HepG2 (cell line): ENCODE measurements around the gene PFKM. TPM values are rescaled to one million over a fixed set of nuclear protein-coding genes. Genes with fewer than 3 reads are reported as not detected.

Experiments used
- ATAC-seq: fragments of 200-7000 bp; cut with Tn5 transposase; 3 replicates; pipeline ENCODE4 v1.9.1; 2020; ENCODE audit warnings: mild to moderate bottlenecking, moderate library complexity
- BruUV-seq: library from RNA; stranded (reverse); fragments of 400-500 nt; replicated peaks from 2 replicates; lab custom pipeline; 2021; lab: Mats Ljungman, UMichigan
- CTCF ChIA-PET: fragments of 300-600 bp; formaldehyde crosslinking; extraction: SDS; loops from one replicate; lab custom pipeline; 2021; ENCODE audit warnings: low total read pairs, inconsistent platforms, low intra/inter-chr PET ratio; lab: Yijun Ruan, JAX
- POLR2A ChIA-PET: fragments of 350-600 bp; sonication (Branson Sonifier 250); formaldehyde crosslinking; loops from one replicate; lab custom pipeline; 2020; ENCODE audit warnings: antibody characterized with exemption, inconsistent platforms; lab: Yijun Ruan, JAX
- DNase-seq: peaks from one replicate; pipeline ENCODE4 v3.0.0-alpha.2; 2015; ENCODE audit warnings: low spot score
- FAIRE-seq: peaks from 3 replicates; lab custom pipeline; 2011; peaks lifted over from hg19 to GRCh38; lab: Jason Lieb, UNC
- H2AFZ ChIP-seq: one replicate; pipeline ENCODE4 v1.6.1; 2011; ENCODE audit warnings: low read length, inconsistent platforms
- H3K27ac ChIP-seq: fragments of 300-600 bp; 3 replicates; pipeline ENCODE4 v1.8.0; 2011; ENCODE audit warnings: mixed run types, mild to moderate bottlenecking, mixed read lengths, low read length, inconsistent platforms; ENCODE audit not compliant: insufficient read depth; ENCODE audit errors: extremely low read length
- H3K27me3 ChIP-seq, 2 experiments: fragments of 200-600 bp in 1 of 2; 2 replicates in 1 of 2; 3 replicates in 1 of 2; pipeline versions ENCODE4 v1.6.0 to v1.8.0; 2011; ENCODE audit warnings: low read length in 2 of 2, mild to moderate bottlenecking in 2 of 2, moderate library complexity in 2 of 2, inconsistent platforms in 1 of 2; ENCODE audit not compliant: insufficient read depth in 2 of 2, control insufficient read depth in 1 of 2
- H3K36me3 ChIP-seq, 2 experiments: fragments of 200-600 bp in 1 of 2; replicated peaks in 1 of 2; 2 replicates in 1 of 2; 3 replicates in 1 of 2; pipeline versions ENCODE4 v1.5.1 to v1.8.0; 2011; ENCODE audit warnings: low read length in 2 of 2, inconsistent platforms in 1 of 2; ENCODE audit not compliant: insufficient read depth in 2 of 2, control insufficient read depth in 1 of 2
- H3K4me1 ChIP-seq: 2 replicates; pipeline ENCODE4 v1.5.1; 2012; ENCODE audit warnings: low read length, inconsistent platforms; ENCODE audit not compliant: insufficient read depth
- H3K4me2 ChIP-seq: 2 replicates; pipeline ENCODE4 v1.6.0; 2011; ENCODE audit warnings: low read depth, low read length, inconsistent platforms
- H3K4me3 ChIP-seq, 3 experiments: fragments of 200-600 bp in 1 of 3; sonication (generic), shearing (Covaris generic) in 1 of 3; replicated peaks in 1 of 3; 2 replicates each; pipeline ENCODE4 v1.5.1; 2011 to 2016; ENCODE audit warnings: low read length in 3 of 3, inconsistent platforms in 2 of 3, low read depth in 2 of 3, mild to moderate bottlenecking in 2 of 3, control low read depth in 1 of 3, mixed read lengths in 1 of 3; ENCODE audit not compliant: insufficient read depth in 1 of 3
- H3K79me2 ChIP-seq: one replicate; pipeline ENCODE4 v1.6.1; 2011; ENCODE audit warnings: low read length, inconsistent platforms; ENCODE audit not compliant: insufficient read depth
- H3K9ac ChIP-seq: 2 replicates; pipeline ENCODE4 v1.6.0; 2011; ENCODE audit warnings: mild to moderate bottlenecking, low read depth, low read length, inconsistent platforms; ENCODE audit not compliant: insufficient read depth
- H3K9me3 ChIP-seq: 2 replicates; pipeline ENCODE4 v1.5.1; 2012; ENCODE audit warnings: mild to moderate bottlenecking, low read length
- H4K20me1 ChIP-seq: 2 replicates; pipeline ENCODE4 v1.6.0; 2011; ENCODE audit warnings: inconsistent platforms, mild to moderate bottlenecking, low read length, moderate library complexity; ENCODE audit not compliant: insufficient read depth
- ATF2 ChIP-seq: sonication (generic); formaldehyde crosslinking; IDR thresholded peaks from 2 replicates; pipeline ENCODE4 v1.4.0; 2020; ENCODE audit warnings: missing genetic modification reagents
- HNF4A ChIP-seq: sonication (generic); formaldehyde crosslinking; IDR thresholded peaks from 2 replicates; pipeline ENCODE4 v1.4.0; 2020; ENCODE audit warnings: missing genetic modification reagents
- HNF4G ChIP-seq, 2 experiments: sonication (generic) in 1 of 2; formaldehyde crosslinking in 1 of 2; IDR thresholded peaks; 2 replicates each; pipeline versions ENCODE4 v1.4.0 to v1.6.1; 2011 to 2020; ENCODE audit warnings: borderline replicate concordance in 2 of 2, low read depth in 2 of 2, mild to moderate bottlenecking in 2 of 2, low read length in 1 of 2, missing genetic modification reagents in 1 of 2, moderate library complexity in 1 of 2
- HNRNPLL ChIP-seq: fragments of 200-400 bp; formaldehyde crosslinking; IDR thresholded peaks from 2 replicates; pipeline ENCODE4 v1.6.1; 2017; ENCODE audit warnings: mild to moderate bottlenecking, low read depth, low read length; ENCODE audit not compliant: poor library complexity, severe bottlenecking
- LCORL ChIP-seq, 2 experiments: fragments of 450-650 bp in 1 of 2; sonication (generic) in 1 of 2; formaldehyde crosslinking in 1 of 2; IDR thresholded peaks; 2 replicates each; pipeline versions ENCODE4 v1.5.0 to v1.6.1; 2017 to 2020; ENCODE audit warnings: antibody characterized with exemption in 1 of 2, missing genetic modification reagents in 1 of 2
- MAF1 ChIP-seq: sonication (generic); formaldehyde crosslinking; IDR thresholded peaks from 2 replicates; pipeline ENCODE4 v1.5.0; 2020; ENCODE audit warnings: missing genetic modification reagents, borderline replicate concordance
- MED8 ChIP-seq: sonication (generic); formaldehyde crosslinking; IDR thresholded peaks from 2 replicates; pipeline ENCODE4 v1.8.1; 2023; ENCODE audit warnings: mild to moderate bottlenecking, missing genetic modification reagents; ENCODE audit not compliant: insufficient replicate concordance
- THAP8 ChIP-seq: sonication (generic); formaldehyde crosslinking; IDR thresholded peaks from 2 replicates; pipeline ENCODE4 v1.5.1; 2020; ENCODE audit warnings: missing genetic modification reagents, mild to moderate bottlenecking, borderline replicate concordance
- ZBTB33 ChIP-seq: sonication (generic); formaldehyde crosslinking; IDR thresholded peaks from 2 replicates; pipeline ENCODE4 v1.4.0; 2020; ENCODE audit warnings: missing genetic modification reagents
- ZNF232 ChIP-seq: sonication (generic); formaldehyde crosslinking; IDR thresholded peaks from 2 replicates; pipeline ENCODE4 v1.4.0; 2020; ENCODE audit warnings: missing genetic modification reagents, borderline replicate concordance
- ZNF260 ChIP-seq: sonication (generic); formaldehyde crosslinking; IDR thresholded peaks from 2 replicates; pipeline ENCODE4 v1.4.0; 2020; ENCODE audit warnings: missing genetic modification reagents, low read depth, mild to moderate bottlenecking, borderline replicate concordance
- ZNF567 ChIP-seq: sonication (generic); formaldehyde crosslinking; IDR thresholded peaks from 2 replicates; pipeline ENCODE4 v1.8.1; 2023; ENCODE audit warnings: mild to moderate bottlenecking, missing genetic modification reagents, borderline replicate concordance
- WGBS: methylation state at CpG from one replicate; pipeline ENCODE4 v1.1.6; 2017; ENCODE audit warnings: low lambda C conversion rate; 5-methylcytosine and 5-hydroxymethylcytosine counted together
- in situ Hi-C: cut with HindIII; loops from 2 replicates; pipeline ENCODE4 v1.10.0; 2017; ENCODE audit warnings: low pct_unique_long_range_greater_than_20kb; ENCODE audit not compliant: extremely low pct_ligation_motif_present
- intact Hi-C: fragments of 100-400 bp; cut with micrococcal nuclease; formaldehyde crosslinking; loops from one replicate; pipeline ENCODE4 v1.10.0; 2022; ENCODE audit not compliant: unreplicated experiment
- polyA plus RNA-seq, 8 experiments: library from polyadenylated mRNA; depleted of rRNA in 3 of 8; stranded (reverse) in 7 of 8; unstranded in 1 of 8; fragments of >200 nt; fragmentation: Illumina TruSeq in 4 of 8; extraction: Trizol in 4 of 8; gene quantifications; 2 replicates each; pipeline versions ENCODE4 v1.2.1 to v1.2.3, GENCODE V29; 2011 to 2016; ENCODE audit warnings: low read depth in 4 of 8, missing spikeins in 1 of 8, mixed read lengths in 1 of 8; ENCODE audit not compliant: insufficient read depth in 1 of 8
- total RNA-seq, 5 experiments: library from RNA; depleted of rRNA; stranded (reverse); fragments of >200 nt; fragmentation: Illumina TruSeq; extraction: Trizol; gene quantifications; 2 replicates each; pipeline ENCODE4 v1.2.3, GENCODE V29; 2016; ENCODE audit warnings: low read depth in 1 of 5

Gene PFKM
- total and polyA plus RNA-seq, 2 of the 13 experiments (the other 11 are each of a cell fraction or from before 2014, with no cell fraction given): 1.9 to 2.4 TPM

GRCh38 chr12:48119078-48119833 lies at the start of gene PFKM (continued):
- TF ChIP-seq ATF2 (CRISPR knock-in tag) (no peak), MAF1 (CRISPR knock-in tag) (no peak), HNF4A (CRISPR knock-in tag) (no peak), MED8 (CRISPR knock-in tag) (no peak), HNRNPLL (no peak), ZBTB33 (CRISPR knock-in tag) (no peak), ZNF232 (no peak)

GRCh38 chr12:48070033-48070432 lies 49.1 kb upstream of the PFKM start:
- no peak for DNase-seq
- Histone ChIP-seq H3K9me3 (no peaks in the 10 kb centered on the region), H3K4me3 (no peak overlapping the region), H3K27ac (no peak overlapping the region), H3K27me3 (no peaks in the 10 kb centered on the region), H3K36me3 (peaks cover 8 to 45% of the 10 kb centered on the region in 2 experiments), H3K9ac (no peak overlapping the region), H2AFZ (no peak overlapping the region), H3K4me2 (no peak overlapping the region), H4K20me1 (no peaks in the 10 kb centered on the region), H3K79me2 (no peaks in the 10 kb centered on the region), H3K4me1 (no peaks in the 10 kb centered on the region)
- ATAC-seq: no peak
- TF ChIP-seq THAP8: no peak
- no peak for TF ChIP-seq ZNF567 (CRISPR knock-in tag)
- no peak for TF ChIP-seq HNF4G (IDR thresholded peaks at IDR 0.05; ENCODE audit: borderline replicate concordance, low read depth, low read length)
- TF ChIP-seq HNF4G (CRISPR knock-in tag; IDR thresholded peaks at IDR 0.05; ENCODE audit: borderline replicate concordance, low read depth): no peak
- no peak for TF ChIP-seq ZNF260 (CRISPR knock-in tag)
- TF ChIP-seq LCORL (IDR thresholded peaks at IDR 0.05): no peak
- TF ChIP-seq LCORL (CRISPR knock-in tag; IDR thresholded peaks at IDR 0.05): no peak
- ChIA-PET CTCF (no interaction called here), POLR2A (no interaction called here)
- FAIRE-seq: no peak
- in situ Hi-C loops: no loop called here
- intact Hi-C loops: no loop called here
- no TSS peak for BruUV-seq
- WGBS: 100% methylated on average over 1 of the region's 1 CpG
